ENCODE results near the gene ACSBG1. TPM values are rescaled to one million over a fixed set of nuclear protein-coding genes. Genes with fewer than 3 reads are reported as not detected.
A peak's percentile ranks its signal among the peaks of the same experiment; 100 is the strongest.

The ACSBG1 gene
- total and polyA plus RNA-seq, 9 donors, result 0.15 to 2.2 (median 0.45) TPM; not detected in 2

- H3K27ac ChIP-seq, result no peak overlapping the region
- 58 to 77% (median 63%) methylated on average over 8 of the region's 8 CpGs for WGBS, 3 donors
- TF ChIP-seq CTCF (IDR thresholded peaks at IDR 0.05) (no peak), POLR2A (IDR thresholded peaks at IDR 0.05) (no peak)
These were observed 105.2 kb downstream of the ACSBG1 start for GRCh38 chr15:78129077-78129750.

GRCh38 chr15:78127882-78128281 lies 106.5 kb downstream of the ACSBG1 start:
- TF ChIP-seq CTCF (IDR thresholded peaks at IDR 0.05) (no peak), EP300 (IDR thresholded peaks at IDR 0.05) (no peak), POLR2A (IDR thresholded peaks at IDR 0.05) (no peak)

More at GRCh38 chr15:78129077-78129750, 105.2 kb downstream of the ACSBG1 start:
- peak in 1 of 5 donors; percentile 30 for DNase-seq
- intact Hi-C loops (cut with DNase I), result loop anchor here in 3 of 4 donors (5.0 to 10.0 kb wide), 3 partner anchors 106 to 296 kb away; partner anchors contain the start of gene ACSBG1 (in 1 of the 3)
- Histone ChIP-seq H3K9me3 (no peaks in the 10 kb centered on the region), H3K4me1 (ENCODE audit: insufficient read depth) (no peaks in the 10 kb centered on the region), H3K4me3 (no peak overlapping the region), H3K27me3 (no peaks in the 10 kb centered on the region), H3K36me3 (no peaks in the 10 kb centered on the region)

DNA sequence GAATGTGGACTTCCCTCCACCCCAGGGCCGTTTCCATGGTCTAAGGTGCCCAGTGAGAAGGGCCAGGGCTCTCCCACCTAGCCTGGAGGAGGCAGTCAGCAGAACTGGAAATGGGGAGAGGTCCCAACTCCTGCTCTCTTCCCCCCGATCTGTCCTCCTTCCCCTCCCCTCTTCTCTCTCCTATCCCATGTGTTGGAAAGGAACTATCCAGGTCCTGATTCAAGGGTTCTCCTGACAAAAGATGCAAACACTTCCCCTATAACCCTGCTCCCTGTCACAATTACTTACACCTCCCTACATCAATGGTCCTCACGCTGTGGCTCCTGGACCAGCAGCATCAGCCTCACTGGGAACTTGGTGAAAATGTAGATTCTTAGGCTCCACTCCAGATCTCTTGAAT lies 109.1 kb downstream of the ACSBG1 start:
- Histone ChIP-seq H3K4me3 (no peak overlapping the region), H3K27me3 (no peaks in the 10 kb centered on the region), H3K9me3 (no peaks in the 10 kb centered on the region), H3K36me3 (no peaks in the 10 kb centered on the region), H3K27ac (no peak overlapping the region), H3K4me1 (ENCODE audit: insufficient read depth) (no peaks in the 10 kb centered on the region)
- no peak for DNase-seq
- intact Hi-C loops (cut with DNase I), result loop anchor here in 3 of 4 donors (5.0 to 10.0 kb wide), 3 partner anchors 110 to 300 kb away; partner anchors contain the start of gene ACSBG1 (in 1 of the 3)
- WGBS, 3 donors, result 58 to 67% (median 61%) methylated on average over 3 of the region's 3 CpGs
- TF ChIP-seq POLR2A (IDR thresholded peaks at IDR 0.05) (no peak), EP300 (IDR thresholded peaks at IDR 0.05) (no peak), CTCF (IDR thresholded peaks at IDR 0.05) (no peak)

More at GRCh38 chr15:78127882-78128281, 106.5 kb downstream of the ACSBG1 start:
- Histone ChIP-seq H3K27ac (no peak overlapping the region), H3K27me3 (no peaks in the 10 kb centered on the region), H3K9me3 (no peaks in the 10 kb centered on the region), H3K4me3 (no peak overlapping the region), H3K4me1 (ENCODE audit: insufficient read depth) (no peaks in the 10 kb centered on the region), H3K36me3 (no peaks in the 10 kb centered on the region)
- DNase-seq, result no peak
- 79 to 88% (median 85%) methylated on average over 2 of the region's 2 CpGs for WGBS, 3 donors
- intact Hi-C loops (cut with DNase I), result loop anchor here in 3 of 4 donors (5.0 to 10.0 kb wide), 3 partner anchors 107 to 297 kb away; partner anchors contain the start of gene ACSBG1 (in 1 of the 3)

DNA sequence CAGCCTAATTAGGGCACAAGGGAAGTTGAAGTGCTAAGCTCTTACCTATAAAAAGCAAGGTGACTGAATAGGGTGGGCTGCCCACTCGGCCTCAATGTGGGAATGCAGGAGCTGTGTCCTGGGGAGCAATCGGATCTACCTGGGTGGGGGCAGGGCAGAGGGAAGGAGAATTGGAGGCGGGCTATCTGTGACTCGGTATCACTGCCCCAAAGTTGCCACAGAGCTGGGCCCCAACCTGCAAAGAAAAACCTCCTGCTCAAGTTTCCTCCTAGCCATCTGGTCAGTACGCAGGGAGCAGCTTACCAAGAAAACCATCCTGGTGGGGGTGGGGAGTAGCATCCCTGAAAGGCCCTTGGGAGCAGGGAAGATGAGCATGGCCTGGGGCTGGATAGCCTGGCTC lies 113.8 kb downstream of the ACSBG1 start:
- 83 to 87% (median 86%) methylated on average over 5 of the region's 5 CpGs for WGBS, 3 donors
- intact Hi-C loops (cut with DNase I), result loop anchor here in 2 of 4 donors (10.0 kb wide), 2 partner anchors 114 to 304 kb away; partner anchors contain the start of gene ACSBG1 (in 1 of the 2)

More for the DNA sequence above, 113.8 kb downstream of the ACSBG1 start:
- Histone ChIP-seq H3K36me3 (no peaks in the 10 kb centered on the region), H3K9me3 (no peaks in the 10 kb centered on the region), H3K27me3 (no peaks in the 10 kb centered on the region), H3K27ac (no peak overlapping the region), H3K4me1 (ENCODE audit: insufficient read depth) (no peaks in the 10 kb centered on the region), H3K4me3 (no peak overlapping the region)
- TF ChIP-seq EP300 (IDR thresholded peaks at IDR 0.05), result no peak
- no peak for TF ChIP-seq POLR2A (IDR thresholded peaks at IDR 0.05)
- no peak for TF ChIP-seq CTCF (IDR thresholded peaks at IDR 0.05)
- no peak for DNase-seq

Other genes starting within 250 kb of the ACSBG1 start
- gene TBC1D2B, start 156.9 kb downstream of the ACSBG1 start, total RNA-seq, result 100 to 1,000 TPM in 4 of 7 donors, 10 to 100 TPM in 3; 42.3 to 146 (median 115) TPM
- 100 to 1,000 TPM in 1 of 2 donors, 10 to 100 TPM in 1; 53.3 to 122 TPM for gene TBC1D2B, start 156.9 kb downstream of the ACSBG1 start, polyA plus RNA-seq
- not detected for gene SH2D7, start 142.0 kb downstream of the ACSBG1 start, total RNA-seq
- not detected for gene SH2D7, start 142.0 kb downstream of the ACSBG1 start, polyA plus RNA-seq
- 10 to 100 TPM in 3 of 7 donors, 1 to 10 TPM in 4; 1.7 to 12.4 (median 9.6) TPM for gene CIB2, start 103.1 kb downstream of the ACSBG1 start, total RNA-seq
- gene CIB2, start 103.1 kb downstream of the ACSBG1 start, polyA plus RNA-seq, result 1 to 10 TPM; 5.3 to 8.2 TPM
- 10 to 100 TPM; 26.8 to 82.4 (median 63.8) TPM for gene IDH3A, start 85.2 kb downstream of the ACSBG1 start, total RNA-seq
- gene IDH3A, start 85.2 kb downstream of the ACSBG1 start, polyA plus RNA-seq, result 10 to 100 TPM; 19.4 to 58.6 TPM
- gene DNAJA4, start 30.0 kb upstream of the ACSBG1 start, total RNA-seq, result 10 to 100 TPM in 4 of 7 donors, 1 to 10 TPM in 3; 4.9 to 18.0 (median 12.2) TPM
- 10 to 100 TPM in 1 of 2 donors, 1 to 10 TPM in 1; 7.3 to 23.7 TPM for gene DNAJA4, start 30.0 kb upstream of the ACSBG1 start, polyA plus RNA-seq
- gene SKIC8, start 65.0 kb upstream of the ACSBG1 start, total RNA-seq, result 10 to 100 TPM; 38.1 to 52.3 (median 43.5) TPM
- gene SKIC8, start 65.0 kb upstream of the ACSBG1 start, polyA plus RNA-seq, result 10 to 100 TPM; 51.3 to 63.5 TPM
- under 1 TPM in 1 of 7 donors, not detected in 6; 0.56 TPM for gene CRABP1, start 105.8 kb upstream of the ACSBG1 start, total RNA-seq
- 1 to 10 TPM in 1 of 2 donors, under 1 TPM in 1; 0.40 to 2.7 TPM for gene CRABP1, start 105.8 kb upstream of the ACSBG1 start, polyA plus RNA-seq
- 10 to 100 TPM; 29.3 to 54.5 (median 51.7) TPM for gene IREB2, start 203.7 kb upstream of the ACSBG1 start, total RNA-seq
- 10 to 100 TPM; 15.2 to 20.4 TPM for gene IREB2, start 203.7 kb upstream of the ACSBG1 start, polyA plus RNA-seq

Data from ovary (tissue), 9 donors.